Limb (tissue), 2 donors: ENCODE results near the gene NDRG3.
"Not testable (repeated sequence)": the region's sequence is repeated elsewhere in the genome, so short reads cannot be mapped to it uniquely, and the experiment has no call there.

Experiments used
- DNase-seq, 2 donors: peaks; one replicate each; pipeline ENCODE4 v3.0.0-alpha.2; 2016; ENCODE audit errors: extremely low spot score in 2 of 2

Gene NDRG3

DNA sequence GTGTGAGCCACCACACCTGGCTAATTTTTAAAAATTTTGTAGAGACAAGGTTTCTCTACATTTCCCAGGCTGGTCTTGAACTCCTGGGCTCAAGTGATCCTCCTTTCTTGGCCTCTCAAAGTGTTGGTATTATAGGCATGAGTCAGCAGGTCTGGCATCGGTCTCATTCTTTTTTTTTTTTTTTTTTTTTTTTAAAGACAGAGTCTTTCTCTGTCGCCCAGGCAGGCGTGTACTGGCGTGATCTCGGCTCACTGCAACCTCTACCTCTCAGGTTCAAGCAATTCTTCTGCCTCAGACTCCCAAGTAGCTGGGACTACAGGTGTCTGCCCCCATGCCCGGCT is 137.5 kb downstream of the NDRG3 start:
- not testable (repeated sequence) for DNase-seq

DNA sequence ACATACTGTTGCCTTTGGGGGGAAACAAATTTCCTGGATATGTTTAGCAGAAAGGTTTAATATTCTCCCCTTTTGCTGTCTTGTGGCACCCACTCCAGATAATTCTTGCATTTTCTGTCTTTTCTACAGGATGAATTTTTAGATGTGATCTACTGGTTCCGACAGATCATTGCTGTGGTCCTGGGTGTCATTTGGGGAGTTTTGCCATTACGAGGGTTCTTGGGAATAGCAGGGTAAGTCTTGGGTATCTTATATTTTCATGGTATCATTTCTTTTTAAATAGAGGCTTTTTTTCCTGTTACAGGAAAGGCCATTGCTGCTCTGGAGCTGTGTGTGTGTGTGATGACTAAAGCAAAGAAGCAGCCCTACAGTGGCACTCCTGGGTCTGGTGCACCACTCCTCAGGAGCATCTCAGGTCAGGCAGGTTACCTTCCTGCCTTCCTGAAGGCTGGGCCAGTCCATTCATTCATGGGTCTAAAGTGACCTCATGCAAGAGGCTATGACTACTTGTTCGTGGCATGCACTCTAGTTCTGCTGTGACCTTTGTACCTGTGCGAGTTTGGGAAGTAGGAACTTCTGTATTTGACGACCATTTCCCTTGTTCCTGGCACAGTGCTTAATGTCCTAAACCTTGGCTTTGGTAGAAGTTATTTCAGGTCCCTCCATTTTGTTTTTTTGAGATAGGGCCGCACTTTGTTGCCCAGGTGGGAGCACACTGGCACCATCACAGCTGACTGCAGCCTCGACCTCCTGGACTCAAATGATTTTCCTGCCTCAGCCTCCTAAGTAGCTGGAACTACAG is 138.1 kb downstream of the NDRG3 start:
- no peak for DNase-seq

DNA sequence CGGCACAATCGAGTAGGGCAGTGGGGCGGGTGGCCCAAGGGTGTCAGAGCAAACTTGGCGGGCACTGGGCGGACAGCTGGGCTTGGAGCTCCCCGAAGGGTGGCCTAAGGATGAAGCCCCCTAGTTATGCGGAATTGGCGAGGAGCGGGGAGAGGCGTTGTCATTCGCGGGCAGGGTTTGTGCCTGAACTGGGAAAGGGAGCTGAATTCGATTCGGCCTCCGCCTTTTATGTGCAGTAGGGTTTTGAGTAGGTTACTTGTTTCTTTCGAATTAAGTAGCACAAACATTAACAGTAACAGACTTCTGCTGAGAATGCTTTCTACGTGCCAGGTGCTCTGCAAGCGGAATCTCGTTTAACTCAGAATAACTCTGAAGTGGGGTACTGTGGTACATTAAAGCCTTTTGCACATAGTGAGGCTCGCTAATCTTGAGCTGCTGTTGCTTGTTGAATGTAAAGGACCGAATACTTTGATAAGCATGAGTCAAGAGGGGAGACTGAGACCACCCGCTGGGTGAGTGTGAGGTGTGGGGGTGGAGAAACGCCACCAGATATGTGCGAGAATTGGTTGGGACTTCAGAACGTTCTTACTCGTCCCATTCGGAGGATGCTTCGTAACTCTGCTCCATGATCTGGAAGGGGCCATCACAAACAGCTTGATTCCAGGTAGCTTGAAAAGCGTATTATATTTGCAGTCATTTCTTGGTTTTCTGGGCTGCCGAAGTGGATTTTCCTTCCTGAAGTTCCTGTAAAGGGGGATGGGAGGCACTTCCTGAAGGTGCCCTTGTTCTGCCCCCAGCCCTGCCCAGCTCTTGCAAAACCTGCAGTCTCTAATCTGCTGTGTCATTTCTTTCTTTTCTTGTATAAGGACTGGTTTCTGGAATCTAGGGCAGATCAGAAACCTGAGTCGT is 139.5 kb downstream of the NDRG3 start:
- DNase-seq: no peak

DNA sequence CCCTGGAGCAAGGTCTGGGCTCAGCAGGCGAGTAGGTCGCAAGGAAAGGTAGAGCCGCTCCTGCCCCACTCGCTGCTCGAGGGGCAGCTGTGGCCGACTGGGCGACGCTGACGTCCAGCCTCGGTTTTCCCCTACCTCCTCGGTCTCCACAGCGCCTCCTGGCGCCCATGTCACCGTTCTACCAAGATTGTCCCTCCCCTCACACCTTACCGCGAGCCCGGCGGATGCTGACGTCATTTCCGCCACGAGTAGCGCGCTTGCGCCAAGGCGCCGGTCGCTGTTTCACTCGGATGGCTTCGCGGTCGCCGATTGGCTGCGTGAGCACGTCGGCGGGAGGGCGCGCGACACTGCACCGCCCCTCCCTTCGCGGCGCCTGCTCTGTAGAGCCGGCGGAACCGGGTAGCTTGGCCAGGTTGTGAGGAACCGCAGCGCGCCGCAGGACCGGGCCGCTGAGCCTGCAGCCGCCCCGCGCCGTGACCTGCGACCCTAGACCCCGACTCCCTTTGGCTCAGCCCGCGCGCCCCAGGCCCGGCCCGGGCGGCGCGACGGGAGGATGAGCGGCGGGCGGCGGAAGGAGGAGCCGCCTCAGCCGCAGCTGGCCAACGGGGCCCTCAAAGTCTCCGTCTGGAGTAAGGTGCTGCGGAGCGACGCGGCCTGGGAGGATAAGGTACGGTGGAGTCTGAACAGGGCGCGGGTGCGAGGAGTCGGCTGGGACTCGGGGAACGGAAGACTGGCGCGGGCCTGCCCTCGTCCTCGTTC is 140.3 kb downstream of the NDRG3 start, which contains the start of gene RAB5IF:
TSS of gene RAB5IF (plus strand) at position 381 of the 759 bp plus-strand sequence. CDS start at position 554, 173 bp downstream.
- peak; percentile 98 to 99 for DNase-seq

DNA sequence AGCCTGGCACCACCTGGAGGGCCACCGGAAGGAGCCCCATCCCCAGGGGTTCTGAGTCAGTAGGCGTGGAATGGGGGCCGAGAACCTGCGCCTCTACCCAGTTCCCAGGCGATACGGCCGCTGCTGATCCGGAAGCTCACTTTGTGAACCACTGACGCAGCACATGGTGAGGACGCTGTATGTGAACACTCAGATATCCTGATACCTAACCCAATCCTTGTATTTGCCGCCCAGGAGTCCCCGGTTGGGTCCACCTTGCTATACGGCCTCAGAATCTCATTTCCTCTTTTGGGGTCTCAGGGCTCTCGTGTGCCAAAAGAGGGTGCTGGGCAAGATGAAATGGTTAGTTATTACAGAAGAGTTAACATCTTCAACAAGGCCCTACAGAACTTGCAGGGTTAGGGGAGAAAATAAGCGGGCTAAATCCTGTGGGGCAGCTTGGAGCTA is 140.9 kb downstream of the NDRG3 start:
- DNase-seq: no peak
